Hematopoietic multipotent progenitor cell treated with erythropoietin and hydrocortisone succinate and interleukin-3 and kit ligand, for 6 days (in vitro differentiated cells): ENCODE results near the gene APP.

Experiments used
- DNase-seq: peaks from one replicate; pipeline ENCODE4 v3.0.0-alpha.2; 2015

Gene APP

DNA sequence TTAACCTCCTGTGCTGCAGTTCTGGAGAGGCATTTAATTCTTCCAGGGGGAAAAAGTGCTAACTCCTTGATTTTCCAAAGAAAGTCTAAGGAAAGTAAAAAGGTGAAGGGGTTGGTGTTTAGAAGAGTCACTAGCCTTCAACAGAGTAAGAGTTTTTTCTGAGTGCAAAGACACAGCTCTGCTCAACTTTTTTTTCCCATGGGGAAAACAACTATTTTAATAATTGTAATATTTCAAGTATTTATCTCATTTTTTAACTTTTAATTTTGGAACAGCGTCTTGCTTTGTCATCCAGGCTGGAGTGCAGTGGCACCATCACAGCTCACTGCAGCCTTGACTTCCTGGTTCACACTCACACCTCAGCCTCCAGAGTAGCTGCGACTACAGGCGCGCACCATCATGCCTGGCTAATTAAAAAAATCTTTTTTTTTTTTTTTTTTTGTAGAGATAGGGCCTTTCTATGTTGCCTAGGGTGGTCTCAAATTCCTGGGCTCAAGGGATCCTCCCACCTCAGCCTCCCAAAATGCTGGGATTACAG lies 202.6 kb downstream of the APP start:
- no peak for DNase-seq

DNA sequence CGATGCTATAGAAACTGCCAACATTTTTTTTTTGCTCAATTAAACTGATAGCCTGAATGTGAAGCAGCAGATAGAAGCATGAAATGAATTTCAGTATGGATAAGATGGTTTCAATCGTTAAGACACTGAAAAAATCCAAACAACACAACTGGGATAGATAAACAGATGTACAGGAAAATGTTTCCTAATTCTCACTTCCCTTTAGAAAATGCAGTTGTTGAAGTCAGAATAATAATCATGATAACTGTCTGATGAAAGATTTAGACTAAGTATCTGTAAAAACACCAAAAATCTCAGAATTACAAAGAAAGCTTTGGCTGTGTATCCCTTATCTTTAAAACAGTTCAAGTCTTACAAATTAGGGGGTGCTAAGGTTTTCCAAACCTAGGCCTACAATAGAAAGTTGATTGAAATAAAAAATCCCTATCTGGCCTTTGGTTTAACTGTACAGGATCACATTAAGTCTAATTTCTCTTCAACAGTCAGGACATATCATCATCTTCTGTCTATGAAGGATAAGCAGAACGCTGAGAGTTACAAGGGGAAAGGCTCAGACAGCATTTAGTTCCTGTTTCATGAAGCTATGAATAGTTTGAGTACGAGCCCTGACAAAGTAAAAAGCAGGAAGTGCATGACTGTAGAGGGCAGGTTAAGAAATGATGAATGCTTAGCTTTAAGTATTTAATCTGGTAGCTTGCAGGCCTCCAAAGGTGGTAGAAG lies 203.2 kb downstream of the APP start:
- DNase-seq = peak; percentile 64

DNA sequence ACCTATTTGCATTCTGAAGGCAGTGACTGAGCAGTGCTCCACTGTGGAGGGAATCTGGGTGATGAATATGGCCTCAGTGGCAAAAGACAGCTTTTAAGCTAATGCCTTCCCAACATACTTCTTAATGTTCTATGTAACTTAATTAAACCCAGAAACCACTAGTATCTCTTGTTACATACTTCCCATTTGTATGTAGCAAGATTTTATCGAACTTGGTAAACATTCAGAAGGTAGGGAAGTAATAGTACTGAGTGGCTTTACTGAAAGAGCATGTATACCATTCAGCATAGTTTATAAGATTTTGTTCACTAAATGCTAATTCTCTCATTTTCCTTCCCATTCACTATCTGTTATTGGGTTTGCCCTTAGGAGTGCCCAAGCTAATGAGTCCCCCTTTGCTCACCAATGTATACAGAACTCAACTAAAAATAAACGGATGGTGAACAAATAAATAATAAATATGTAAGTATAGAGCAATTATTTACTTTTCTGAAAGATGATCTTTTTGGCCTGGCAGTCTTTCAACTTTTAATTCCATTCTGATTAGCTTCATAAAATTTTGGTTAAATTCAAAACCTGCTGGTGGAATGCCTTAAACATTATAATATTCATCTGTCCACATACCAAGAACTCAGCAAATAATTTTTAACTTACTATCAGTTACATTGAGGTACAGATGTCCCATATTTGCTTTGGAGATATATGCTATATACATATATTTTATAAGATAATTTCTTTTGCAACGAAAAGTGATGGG lies 204.4 kb downstream of the APP start:
- DNase-seq = no peak

DNA sequence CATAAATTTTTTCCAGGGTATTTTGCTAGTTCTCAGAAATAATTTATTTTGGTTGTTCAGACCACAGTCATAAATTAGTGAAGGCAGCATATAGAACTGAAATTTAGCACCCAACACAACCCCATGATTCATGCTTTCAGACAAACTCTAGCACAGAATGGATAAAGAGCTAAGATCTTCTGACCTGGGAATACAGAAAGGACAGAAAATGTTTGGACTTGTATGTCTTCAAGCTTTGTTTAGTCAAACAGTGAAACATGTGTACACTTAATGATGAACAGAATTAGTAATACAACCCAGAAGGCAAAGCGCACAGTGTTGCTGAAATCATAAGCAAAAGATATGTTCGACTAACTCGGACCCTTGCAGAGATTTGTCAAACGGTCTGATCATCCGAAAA lies 205.6 kb downstream of the APP start:
- DNase-seq = no peak

DNA sequence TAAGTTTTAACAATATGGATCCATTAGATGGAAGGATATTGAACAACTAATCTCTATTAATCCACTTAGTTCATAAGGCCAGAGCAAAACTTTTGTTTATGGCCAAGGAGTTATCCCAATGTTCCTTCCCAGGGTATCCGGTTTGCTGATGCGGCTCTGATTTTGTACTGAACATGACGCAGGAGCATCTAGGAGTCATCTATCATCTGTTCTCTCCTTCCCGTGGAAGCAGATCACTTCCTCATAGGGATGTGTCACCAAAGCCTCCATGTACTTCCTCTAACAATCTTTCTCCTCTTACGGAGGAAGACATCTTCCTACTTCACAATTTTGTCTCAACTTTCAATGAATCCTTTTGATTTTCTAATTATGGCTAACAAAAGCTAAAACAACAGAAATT lies 206.6 kb downstream of the APP start:
- DNase-seq = no peak

DNA sequence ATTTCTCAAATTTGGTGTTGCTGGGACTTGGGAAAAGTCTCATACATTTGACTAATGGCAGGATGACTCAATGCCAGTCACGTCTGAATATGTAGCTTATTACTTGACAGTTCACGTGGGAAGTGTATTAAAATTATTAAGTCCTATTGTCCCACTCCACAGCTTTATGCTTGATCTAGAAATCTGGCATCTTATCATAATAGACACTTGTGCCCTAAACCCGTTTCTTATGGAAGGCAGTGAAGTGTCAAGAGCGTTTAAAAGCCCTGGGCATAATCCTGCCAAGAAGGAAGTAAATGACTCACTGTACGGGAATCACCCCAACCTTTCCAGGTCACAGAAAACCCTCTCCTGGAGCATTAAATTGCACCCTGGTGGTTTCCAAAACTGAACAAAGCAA lies 207.4 kb downstream of the APP start:
- DNase-seq = no peak

DNA sequence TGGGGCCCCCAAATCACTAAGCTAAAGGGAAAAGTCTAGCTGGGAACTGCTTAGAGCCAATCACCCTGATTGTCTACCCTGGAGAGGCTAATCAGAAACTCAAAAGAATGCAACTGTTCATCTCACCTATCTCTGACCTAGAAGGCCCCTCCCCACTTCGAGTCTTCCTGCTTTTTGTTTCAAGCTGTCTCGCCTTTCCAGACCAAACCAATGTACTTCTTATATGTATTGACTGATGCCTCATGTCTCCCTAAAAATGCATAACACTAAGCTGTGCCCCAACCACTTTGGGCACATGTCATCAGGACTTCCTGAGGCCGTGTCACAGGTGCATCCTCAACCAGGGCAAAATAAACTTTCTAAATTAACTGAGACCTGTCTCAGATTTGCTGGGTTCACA lies 209.5 kb downstream of the APP start:
- no peak for DNase-seq

DNA sequence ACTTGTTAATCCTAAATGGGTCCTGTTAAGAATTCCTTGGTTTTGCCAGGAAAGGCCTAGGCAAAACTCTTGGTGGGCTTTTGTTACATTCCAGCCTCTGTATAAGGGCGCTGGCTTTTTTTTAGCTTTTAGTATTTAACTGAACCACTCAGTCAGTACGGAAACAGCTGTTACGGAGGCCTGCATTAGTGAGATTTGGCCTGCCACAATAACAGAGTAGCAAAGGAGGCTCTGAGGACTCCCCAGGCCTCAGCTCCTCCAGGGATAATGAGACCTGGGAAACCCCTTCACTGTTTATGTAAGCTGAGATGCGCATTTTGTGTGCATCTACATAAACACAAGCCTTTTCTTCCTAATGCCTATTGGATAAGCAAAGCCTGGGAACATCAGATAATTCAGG lies 210.2 kb downstream of the APP start:
- peak; percentile 3 for DNase-seq

DNA sequence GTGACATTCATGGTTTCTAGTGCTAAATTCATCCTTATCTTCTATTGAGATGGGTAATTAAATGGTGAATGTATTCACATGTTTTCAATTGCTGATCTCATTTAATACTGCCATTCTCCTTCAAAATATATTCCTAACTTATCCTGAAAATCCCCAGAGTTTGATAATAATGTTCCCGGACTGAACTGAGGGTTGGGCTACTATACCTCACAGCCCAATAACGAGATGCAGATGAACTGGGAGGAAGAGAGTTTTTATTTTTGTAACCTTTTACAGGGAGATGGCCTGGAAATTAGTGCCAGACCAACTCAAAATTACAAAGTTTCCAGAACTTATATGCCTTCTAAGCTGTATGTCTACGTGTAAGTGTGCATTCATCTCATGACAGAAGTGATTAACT lies 210.8 kb downstream of the APP start:
- no peak for DNase-seq

DNA sequence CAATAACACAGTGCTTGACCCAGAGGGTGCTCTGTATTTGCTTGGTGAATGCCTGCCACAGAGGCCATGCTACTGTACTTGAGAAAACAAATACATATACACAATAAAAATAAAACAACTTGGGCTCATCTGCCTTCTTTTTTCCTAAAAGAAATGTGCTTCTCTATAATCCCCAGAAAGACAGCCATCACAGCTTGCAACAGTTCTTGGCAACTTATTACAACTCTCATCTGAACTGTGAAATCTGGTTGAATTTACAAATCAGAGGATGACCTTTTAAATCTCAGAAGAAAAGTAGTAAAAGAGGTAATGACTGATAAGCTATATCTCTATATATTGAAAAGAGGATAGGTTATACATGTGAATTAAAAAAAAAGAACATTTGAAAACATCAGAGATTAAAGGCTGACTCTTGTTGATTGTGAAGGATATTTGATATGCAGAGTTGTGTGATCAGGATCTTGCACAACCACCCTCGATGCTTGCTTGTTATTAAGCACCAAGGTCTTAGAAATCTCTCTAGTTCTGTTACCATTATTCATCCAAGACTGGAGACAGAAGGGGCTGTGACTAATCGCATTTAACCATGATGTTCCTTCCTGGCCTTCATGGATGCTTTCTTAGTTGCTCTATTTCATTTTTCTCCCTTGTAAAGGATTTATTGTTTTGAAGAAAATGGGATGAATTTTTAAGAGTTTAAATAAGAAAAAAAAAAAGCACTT lies 213.4 kb downstream of the APP start:
- DNase-seq = no peak

DNA sequence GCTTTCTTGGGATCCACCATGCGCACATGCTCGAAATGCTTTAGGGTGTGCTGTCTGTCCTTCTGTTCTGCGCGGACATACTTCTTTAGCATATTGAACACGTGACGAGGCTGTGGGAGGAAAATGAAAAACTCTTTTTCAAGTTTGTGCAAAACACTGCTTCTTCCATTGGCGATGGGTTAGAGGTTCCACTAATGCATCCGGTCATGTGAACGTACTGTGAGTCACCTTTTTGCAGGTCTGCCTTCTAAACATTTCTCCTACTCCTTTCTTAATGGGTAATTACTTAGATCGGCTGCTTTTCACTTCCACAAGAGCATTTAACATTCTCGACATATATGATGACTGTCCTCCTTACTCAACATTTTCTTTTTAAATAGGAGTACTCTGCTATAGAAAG lies 214.9 kb downstream of the APP start:
- no peak for DNase-seq

DNA sequence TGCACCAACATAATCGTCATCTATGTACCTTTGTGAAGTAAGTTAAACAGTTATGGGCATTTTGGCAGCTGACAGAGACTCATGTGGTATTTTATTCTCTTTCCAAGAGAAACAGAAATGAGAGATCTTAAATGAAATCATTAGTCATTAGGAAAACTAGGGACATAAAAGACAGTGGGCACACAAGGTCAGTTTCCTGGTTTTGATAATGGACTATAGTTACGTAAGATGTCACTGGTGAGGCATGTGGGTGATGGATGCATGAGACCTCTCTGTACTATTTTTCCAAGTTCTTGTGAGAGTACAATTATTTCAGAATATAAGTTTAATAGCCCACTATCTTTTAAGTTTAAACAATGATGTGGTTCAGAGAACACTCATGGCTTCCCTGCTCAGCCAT lies 216.9 kb downstream of the APP start:
- DNase-seq = no peak

DNA sequence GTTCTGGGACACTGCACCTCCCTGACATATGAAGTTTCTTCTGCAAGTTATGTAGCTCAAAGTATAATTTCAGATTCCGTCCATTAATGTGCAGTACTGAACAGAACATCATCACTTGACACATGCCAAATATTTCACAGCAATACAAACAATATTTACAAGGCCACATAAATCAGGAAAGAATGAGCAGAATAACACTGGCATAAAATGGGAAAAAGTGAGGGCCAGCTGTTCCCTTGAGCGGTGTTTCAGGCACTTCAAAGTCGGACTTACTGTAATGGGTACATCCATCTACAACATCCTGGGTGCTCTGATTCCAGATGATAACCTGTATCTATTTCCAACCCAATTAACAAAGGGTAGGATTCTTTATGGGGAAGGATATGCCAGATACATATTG lies 217.4 kb downstream of the APP start:
- DNase-seq = no peak

DNA sequence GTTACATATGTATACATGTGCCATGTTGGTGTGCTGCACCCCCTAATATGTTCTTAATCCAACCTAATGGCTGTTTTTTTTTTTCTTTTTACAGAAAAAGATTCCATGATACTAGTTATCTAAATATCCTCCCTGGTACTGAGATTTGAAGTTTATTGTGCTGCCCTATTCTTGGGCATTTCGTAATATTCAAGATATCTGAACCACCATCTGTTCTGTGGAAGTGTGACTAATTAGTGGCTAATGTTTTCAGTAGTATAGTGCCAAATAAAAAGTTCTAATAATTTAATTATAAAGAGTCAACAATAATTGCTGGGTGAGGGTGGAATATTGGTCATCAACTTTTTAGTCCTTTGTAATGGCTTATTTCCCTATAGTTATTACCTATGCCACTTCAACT lies 218.3 kb downstream of the APP start:
- no peak for DNase-seq

DNA sequence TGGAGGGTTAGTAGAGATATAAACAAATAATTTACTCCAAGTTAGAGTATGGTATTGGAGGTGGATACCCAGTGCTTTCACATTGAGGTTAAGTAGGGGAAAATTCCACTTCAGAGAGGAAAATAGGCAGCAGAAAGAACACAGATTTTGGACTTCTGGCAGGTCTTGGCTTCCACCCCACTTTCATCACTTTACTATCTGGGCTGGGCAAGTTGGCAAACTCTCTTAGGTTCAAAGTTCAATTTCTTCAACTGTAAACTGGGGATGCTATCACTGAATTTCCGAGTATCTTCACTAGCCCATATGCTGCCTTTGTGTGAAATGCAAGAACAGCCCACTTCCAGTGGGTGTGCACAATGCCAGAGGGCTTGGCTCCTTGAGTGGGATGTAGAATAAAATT lies 220.9 kb downstream of the APP start:
- no peak for DNase-seq

DNA sequence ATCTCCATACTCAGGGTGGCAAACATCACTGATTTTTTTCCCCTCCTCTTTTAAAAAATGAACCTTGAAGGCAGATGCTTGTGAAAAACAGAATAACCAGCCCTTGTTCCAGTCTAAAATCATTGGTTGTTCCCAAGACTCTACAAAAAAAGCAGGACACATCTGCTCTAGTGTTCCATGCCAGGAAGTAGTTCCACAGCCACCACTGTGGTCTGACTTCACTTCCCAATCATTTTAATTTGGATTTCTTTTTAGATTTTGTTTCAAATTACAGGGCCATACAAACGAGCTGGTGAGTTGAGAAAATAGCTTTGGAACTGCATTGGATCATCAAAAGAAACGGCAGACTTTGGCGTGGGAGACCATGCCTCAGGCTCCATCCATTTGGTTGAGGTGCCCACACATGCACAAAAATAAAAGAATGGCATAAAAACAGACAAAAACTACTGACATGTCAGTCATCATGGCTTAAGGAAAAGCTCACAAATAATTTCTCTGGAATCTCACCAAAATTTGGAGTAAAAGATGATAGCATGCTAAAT lies 225.8 kb downstream of the APP start:
- DNase-seq = no peak

DNA sequence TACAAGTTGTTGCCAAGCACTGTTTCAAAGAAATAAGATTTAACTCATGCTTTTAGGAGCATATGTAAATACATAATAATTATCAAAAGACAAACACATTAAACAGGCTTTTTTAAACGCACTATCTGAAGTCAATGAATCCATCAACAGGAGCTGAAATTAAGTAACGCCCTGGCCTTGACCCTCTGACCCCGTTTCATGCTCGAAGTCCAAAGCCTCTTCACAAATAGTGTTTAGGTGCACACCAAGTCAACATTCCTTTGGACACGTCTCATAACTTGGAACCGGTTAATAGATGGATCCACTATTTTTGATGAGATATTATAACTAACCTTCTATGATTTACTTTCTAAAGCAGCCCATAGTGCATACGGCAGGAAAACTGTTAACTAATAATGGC lies 226.5 kb downstream of the APP start:
- no peak for DNase-seq

DNA sequence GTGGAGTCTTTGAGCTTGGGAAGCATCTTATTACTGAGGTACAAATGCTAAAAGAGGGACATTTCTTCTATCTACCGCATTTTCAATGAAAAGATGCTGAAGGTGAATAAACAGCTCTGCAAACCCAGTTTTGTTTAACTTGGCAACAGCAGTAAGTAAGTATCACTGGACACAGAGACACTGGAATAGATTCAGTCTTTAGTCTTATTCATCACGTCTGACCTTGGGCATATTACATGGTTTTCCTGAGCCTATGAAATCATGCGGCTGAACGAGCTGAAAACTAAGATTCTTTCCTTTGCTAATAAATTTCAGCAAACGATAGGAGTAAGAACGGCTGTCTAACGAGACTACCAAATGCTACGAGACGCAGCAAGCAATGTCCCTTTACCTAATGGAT lies 228.4 kb downstream of the APP start:
- no peak for DNase-seq

DNA sequence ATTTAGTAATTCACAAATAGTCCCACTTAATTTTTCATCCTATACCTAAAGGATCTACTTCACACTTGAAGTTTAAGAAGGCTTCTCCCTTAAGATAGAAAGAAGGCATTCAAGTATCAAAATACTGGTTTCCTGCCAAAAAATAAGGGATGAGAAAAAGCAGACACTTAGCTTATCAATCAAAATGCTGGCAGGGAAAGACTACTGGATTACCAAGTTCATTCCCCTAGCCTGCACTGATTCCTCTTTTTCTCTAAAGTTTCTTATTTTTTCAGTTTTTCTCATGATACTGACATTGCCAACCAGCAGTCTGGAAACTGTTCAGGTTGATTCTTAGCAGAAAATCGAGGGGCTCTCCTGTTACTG lies 231.2 kb downstream of the APP start:
- no peak for DNase-seq

DNA sequence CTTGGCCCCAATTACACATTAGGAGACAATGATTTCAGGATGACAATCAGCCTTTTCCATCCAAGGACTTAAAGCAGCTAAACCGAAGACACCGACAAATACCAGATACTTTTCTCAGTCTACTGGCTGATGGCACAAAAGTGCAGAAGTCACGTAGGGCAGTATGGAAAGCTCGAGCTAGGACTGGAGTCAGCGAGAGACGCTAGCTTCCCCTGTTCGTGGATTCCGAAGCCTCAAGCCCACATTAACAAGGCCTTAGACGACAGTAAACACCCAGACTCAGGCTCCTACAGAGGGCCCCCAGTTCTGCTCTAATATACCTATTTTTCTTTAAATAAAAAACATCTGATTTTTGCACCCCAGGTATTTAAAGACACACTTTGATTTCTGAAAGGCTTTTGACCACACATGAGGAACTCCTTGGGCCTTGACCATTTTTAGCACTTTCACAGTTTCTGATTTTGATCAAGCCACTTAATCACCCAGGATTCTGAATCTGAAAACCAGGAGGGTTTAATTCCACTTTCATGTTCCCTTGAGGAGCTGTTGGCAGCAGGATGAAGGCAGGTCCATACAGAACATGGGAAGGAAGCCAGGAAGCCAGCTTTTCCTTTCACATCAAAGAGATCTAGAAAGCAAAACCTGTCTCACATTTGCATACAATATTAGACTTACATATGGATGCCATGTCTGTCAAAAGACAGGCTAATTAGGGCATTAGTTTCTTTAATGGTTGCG lies 231.7 kb downstream of the APP start:
- no peak for DNase-seq

DNA sequence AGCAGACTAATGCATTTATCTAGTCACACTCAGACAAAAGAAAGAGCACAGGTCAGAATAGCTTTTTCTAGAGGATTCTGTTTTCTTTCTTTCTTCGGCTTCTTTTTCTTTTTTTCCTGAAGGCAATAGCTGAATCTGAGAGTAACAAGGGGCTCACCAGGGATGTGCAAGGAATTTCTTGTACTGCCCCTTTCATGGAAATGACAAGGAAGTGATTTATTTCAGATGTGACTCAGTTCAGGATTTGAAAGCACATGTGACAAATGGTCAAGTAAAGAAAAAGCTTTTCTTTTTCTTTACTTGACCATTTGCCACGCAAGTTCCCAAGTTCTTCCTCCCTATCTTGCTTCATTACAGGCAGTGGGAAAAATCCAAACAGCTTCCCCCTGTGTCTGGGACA lies 233.8 kb downstream of the APP start:
- DNase-seq = no peak

DNA sequence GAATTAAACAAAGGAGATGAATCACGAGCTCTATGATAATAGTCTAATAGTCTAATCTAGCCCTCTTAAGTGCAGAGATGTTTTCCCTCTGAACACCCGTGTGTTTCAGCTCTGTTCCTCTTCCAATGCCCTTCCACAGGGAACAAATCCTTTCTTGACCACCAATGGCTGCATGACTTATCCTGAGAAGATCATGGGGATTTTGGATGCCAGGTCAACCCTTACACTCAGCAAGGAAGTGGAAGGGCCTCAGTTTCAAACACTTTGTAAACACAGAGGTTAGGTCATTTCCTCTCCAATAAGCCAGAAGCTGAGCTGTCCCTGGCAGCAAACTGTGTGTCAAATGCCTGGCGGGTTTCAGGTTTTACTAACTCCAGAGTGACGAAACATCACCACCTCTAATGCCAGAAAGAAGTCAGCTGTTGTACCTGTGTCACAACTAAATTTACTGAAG lies 235.8 kb downstream of the APP start:
- no peak for DNase-seq

DNA sequence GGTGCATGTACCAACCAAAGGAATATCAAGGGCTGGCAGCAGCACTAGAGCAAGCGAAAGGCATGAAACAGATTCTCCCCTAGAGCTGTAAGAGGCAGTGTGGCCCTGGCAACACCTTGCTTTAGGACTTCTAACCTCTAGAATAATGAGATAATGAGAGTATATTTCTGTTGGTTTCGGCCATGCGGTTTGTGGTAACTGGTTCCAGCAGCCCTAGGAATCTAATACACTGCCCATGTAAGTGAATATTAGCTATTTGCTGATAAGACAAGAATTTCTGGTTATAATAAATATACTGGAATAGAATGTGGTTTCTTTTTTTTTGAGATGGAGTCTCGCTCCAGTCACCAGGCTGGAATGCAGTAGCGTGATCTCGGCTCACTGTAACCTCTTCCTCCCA lies 236.4 kb downstream of the APP start:
- no peak for DNase-seq
